Right cardiac atrium (tissue), 5 donors: Measurements from ENCODE around the gene CR1L. TPM values are rescaled to one million over a fixed set of nuclear protein-coding genes. Genes with fewer than 3 reads are reported as not detected.
A peak's percentile ranks its signal among the peaks of the same experiment; 100 is the strongest.
"Not testable (repeated sequence)": the region's sequence is repeated elsewhere in the genome, so short reads cannot be mapped to it uniquely, and the experiment has no call there.

Experiments used
- ATAC-seq, 2 donors: fragments of 200-7000 bp; cut with Tn5 transposase; one replicate each; pipeline versions ENCODE4 v1.8.0 to v1.9.1; 2020; ENCODE audit warnings: moderate library complexity in 2 of 2, mild to moderate bottlenecking in 1 of 2
- DNase-seq, 3 donors: peaks; one replicate each; pipeline ENCODE4 v3.0.0-alpha.2; 2020
- H3K27ac ChIP-seq: one replicate; pipeline ENCODE4 v1.5.1; 2013; ENCODE audit warnings: mild to moderate bottlenecking, low read length, control low read depth, moderate library complexity
- H3K27me3 ChIP-seq: one replicate; pipeline ENCODE4 v1.6.1; 2013; ENCODE audit not compliant: control insufficient read depth, insufficient read depth
- H3K4me1 ChIP-seq: one replicate; pipeline ENCODE4 v1.6.1; 2013; ENCODE audit warnings: low read length; ENCODE audit not compliant: control insufficient read depth, insufficient read depth
- H3K4me3 ChIP-seq: one replicate; pipeline ENCODE4 v1.5.1; 2013; ENCODE audit warnings: low read length, control low read depth
- H3K9me3 ChIP-seq: one replicate; pipeline ENCODE4 v1.6.1; 2013; ENCODE audit warnings: low read length; ENCODE audit not compliant: control insufficient read depth
- WGBS: extraction: QIAGEN DNeasy Blood & Tissue Kit; methylation state at CpG from one replicate; pipeline ENCODE4 v1.1.7; 2013; 5-methylcytosine and 5-hydroxymethylcytosine counted together
- intact Hi-C, 4 donors: fragments of 100-400 bp; cut with DNase I; formaldehyde crosslinking; loops; one replicate each; pipeline versions ENCODE4 v1.11.0 to v1.14.0; 2022 to 2023
- long read RNA-seq, 4 donors: library from polyadenylated mRNA; unstranded; transcript quantifications; one replicate each; pipeline ENCODE4 v2.0.0, GENCODE V29; 2020 to 2021
- polyA plus RNA-seq: library from polyadenylated mRNA; stranded (reverse); fragments of 200-250 nt; gene quantifications from one replicate; pipeline ENCODE4 v1.2.3, GENCODE V29; 2013
- total RNA-seq, 4 donors: library from RNA; stranded (reverse); fragmentation: NEBNext Ultra II Directional; extraction: Animal tissue kit (Norgen Biotek cat#: 25700); gene quantifications; one replicate each; pipeline ENCODE4 v1.2.1, GENCODE V29; 2021
- donor health status: healthy with polysubstance abuse.
- donor health status: DM: no; HTN: yes; CAD: no.
- donor health status: DM: no; HTN: no; CAD: no.
- donor health status: DM: no; HTN: yes; CAD: no; lungs with severe emphysema.
- donor health status: DM: yes; HTN: yes; CAD: no.

Gene CR1L
- not detected for total RNA-seq
- not detected for polyA plus RNA-seq
- long read RNA-seq, donor 1, result 0 reads
- long read RNA-seq, donor 2, result 0 reads
- long read RNA-seq, donor 3, result 0 reads
- long read RNA-seq, donor 4, result 0 reads

DNA sequence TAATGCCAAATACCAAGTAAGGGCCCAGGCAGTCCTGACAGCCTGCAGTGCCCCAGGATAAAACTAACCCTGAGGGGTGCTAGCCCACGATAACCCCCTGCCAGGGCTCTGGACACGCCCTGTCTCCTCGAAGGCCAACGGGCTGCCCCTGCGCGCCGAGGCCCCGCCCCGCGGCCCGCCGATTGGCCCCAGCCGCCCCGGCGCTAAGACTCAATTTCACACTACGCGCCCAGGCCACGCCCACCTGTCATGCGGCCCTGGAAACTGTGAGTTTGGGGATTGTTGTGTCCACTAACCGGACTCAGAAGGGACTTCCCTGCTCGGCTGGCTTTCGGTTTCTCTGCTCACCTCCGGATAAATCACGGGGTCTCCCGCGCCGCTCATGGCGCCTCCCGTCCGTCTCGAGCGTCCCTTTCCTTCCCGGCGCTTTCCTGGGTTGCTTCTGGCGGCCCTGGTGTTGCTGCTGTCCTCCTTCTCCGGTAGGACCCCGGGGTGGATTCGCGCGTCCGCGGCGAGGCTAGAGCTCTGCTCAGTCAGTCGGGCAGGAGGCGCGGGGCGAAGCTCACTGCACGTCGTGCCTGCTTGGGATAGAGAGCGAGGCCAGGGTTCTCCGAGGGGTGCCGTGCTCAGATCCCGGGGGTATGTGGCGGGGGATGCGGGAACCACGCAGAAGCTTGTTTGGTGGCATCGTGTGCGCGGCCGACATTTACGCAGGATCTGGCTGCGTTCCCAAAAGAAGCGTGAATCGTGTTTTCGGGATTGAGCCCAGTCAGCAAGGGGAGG is at the start of gene CR1L:
Gene CR1L, plus strand, starts transcription at position 282 of the 783 bp plus-strand sequence. Its CDS starts 101 bp downstream, at position 383.
- WGBS, result 5% methylated on average over 65 of the region's 65 CpGs
- Histone ChIP-seq H3K27me3 (no peaks in the 10 kb centered on the region), H3K4me3 (peak within 1 kb of the TSS; percentile 66), H3K4me1 (no peaks in the 10 kb centered on the region), H3K9me3 (no peaks in the 10 kb centered on the region), H3K27ac (no peak within 1 kb of the TSS)
- intact Hi-C loops, result no loop called here
- DNase-seq (peak; percentile 83 to 93 (median 91)), ATAC-seq (peak; percentile 99)

DNA sequence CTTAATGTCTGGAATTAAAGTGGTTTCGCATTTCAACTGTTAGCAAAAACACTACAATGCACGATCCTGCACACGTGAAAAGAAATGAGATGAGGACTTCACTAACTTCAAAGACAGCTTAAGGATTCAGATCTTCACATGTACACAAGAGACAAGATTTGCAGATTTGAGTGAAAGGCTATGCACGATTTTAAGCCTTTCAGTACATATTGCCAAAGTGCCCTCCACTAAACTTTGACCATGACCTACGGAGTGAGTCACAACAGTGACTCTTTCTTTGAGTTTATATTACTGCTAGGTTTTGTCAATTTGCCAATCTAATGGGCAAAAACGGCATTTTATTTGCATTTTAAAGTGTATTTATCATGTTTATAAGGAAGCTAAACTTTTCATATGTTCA is 41.2 kb upstream of the CR1L start:
- Histone ChIP-seq H3K27me3 (no peaks in the 10 kb centered on the region), H3K4me3 (no peak overlapping the region), H3K4me1 (no peaks in the 10 kb centered on the region), H3K9me3 (no peaks in the 10 kb centered on the region), H3K27ac (no peak overlapping the region)
- ATAC-seq (no peak), DNase-seq (no peak)
- WGBS, result 71% methylated on average over 6 of the region's 6 CpGs
- intact Hi-C loops, result no loop called here

DNA sequence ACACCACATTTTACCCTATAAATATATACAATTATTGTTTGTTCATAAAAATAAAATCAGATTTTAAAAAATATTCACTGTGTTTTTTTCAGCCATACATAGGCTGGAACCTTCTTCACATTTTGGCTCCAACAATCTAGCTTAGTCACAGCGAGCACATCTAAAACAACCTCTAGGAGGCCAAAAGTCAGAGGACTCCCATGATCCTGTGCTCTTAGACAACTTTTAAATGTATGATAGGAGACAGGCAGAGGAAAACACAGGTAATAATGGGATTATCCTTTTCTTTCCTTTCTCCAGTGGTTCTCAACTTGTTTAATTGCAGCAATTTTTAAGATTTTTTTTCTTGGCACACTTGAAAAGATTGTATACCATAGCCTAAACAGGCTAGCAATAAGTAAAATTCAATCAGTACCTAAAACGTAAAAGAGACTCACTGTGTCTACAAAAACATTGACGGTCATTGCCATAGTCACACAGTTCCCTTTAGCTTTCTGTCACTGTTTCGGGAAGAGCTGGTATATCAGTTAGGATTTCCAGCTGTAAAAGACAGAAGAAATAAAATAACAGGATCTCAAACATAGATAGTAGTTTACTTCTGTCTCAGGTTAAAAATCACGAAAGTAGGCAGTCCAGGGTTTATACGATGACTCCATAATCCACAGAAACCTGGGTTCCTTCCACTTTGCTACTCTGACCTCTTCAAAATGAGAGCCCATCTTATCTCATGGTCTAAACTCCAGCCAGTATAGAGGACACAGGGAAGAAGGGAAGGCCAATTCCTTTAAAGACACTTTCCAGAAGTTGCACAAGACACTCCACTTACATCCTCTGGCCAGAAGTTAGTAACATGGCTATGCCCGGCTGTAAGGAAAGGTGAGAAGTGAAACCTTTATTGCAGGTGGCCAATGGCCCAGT is 39.2 kb upstream of the CR1L start:
- intact Hi-C loops, result no loop called here
- DNase-seq (no peak), ATAC-seq (no peak)
- Histone ChIP-seq H3K9me3 (no peaks in the 10 kb centered on the region), H3K27ac (no peak overlapping the region), H3K27me3 (no peaks in the 10 kb centered on the region), H3K4me3 (no peak overlapping the region), H3K4me1 (no peaks in the 10 kb centered on the region)
- WGBS, result 89% methylated on average over 7 of the region's 7 CpGs

DNA sequence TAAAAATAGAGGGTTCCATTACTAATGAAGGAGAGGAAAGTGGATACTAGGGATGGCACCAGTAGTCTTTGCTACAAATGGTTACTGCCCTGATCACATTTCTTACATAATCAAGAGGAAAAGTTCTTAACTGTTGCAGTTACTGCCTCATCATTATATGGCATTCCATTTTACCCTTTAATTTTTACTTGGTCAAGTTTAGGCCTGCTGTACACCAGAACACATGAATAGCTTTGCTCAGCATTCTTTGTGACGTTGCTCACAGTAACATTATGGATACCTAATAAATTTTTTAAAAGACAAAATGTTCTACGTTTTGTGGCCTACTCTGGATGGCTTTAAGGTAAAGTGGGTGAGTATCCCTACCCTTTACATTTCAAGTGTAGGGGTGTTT is 38.6 kb upstream of the CR1L start:
- no peak for ATAC-seq

DNA sequence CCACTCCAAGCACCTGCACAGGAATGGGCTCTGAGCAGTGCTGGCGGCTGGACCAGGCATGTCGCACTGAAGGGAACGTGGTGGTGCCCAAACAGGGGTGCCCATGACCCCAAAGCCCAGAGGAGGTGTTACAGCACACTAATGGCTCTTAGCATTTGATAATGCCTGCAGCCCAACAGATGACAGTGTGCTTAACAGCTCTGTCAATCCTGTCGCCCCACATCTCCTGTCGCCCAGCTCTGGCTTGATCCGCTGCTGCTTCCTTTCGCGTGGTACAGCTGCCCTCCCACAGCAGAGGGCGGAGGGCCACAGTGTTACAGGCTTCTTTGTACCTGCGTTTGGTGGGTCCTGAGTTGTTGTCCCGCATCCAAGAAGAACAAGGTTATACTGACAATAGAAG is 32.2 kb upstream of the CR1L start:
- ATAC-seq (no peak), DNase-seq (no peak)
- WGBS, result 82% methylated on average over 11 of the region's 11 CpGs
- Histone ChIP-seq H3K4me1 (no peaks in the 10 kb centered on the region), H3K4me3 (no peak overlapping the region), H3K27me3 (no peaks in the 10 kb centered on the region), H3K27ac (no peak overlapping the region), H3K9me3 (no peaks in the 10 kb centered on the region)
- intact Hi-C loops, result no loop called here

More for the DNA sequence above, 38.6 kb upstream of the CR1L start:
- H3K9me3 ChIP-seq, result no peaks in the 10 kb centered on the region
- 85% methylated on average over 2 of the region's 2 CpGs for WGBS
- no peaks in the 10 kb centered on the region for H3K27me3 ChIP-seq
- no peak for DNase-seq
- no peaks in the 10 kb centered on the region for H3K4me1 ChIP-seq
- H3K4me3 ChIP-seq, result no peak overlapping the region
- H3K27ac ChIP-seq, result no peak overlapping the region
- intact Hi-C loops, result no loop called here

DNA sequence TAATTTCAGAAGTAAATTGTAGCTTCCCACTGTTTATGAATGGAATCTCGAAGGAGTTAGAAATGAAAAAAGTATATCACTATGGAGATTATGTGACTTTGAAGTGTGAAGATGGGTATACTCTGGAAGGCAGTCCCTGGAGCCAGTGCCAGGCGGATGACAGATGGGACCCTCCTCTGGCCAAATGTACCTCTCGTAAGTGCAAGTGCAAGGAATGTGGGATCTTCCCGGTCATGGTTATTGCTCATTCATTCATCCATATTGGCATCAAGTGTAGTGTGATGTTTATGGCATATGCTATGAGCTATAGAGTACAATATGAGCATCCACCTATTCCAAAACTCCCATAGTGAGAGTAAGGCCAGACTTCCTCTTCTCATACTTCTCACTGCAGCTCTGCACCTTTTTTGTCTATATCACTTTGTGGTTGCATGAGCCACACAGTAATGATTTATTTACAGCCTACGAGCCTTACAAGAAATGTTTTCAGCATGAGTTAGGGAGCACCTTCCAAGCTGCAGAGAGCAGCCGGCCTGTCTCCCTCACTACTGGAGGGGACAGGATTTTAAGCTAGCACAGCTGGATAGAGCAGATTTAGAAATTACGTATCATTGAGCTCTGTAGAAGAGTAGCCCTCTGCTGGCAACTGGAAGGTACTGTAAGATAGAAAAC is 24.9 kb upstream of the CR1L start:
- H3K4me1 ChIP-seq, result no peaks in the 10 kb centered on the region
- no peak overlapping the region for H3K4me3 ChIP-seq
- no peaks in the 10 kb centered on the region for H3K27me3 ChIP-seq
- ATAC-seq, result peak; percentile 75 to 85
- DNase-seq, result no peak
- intact Hi-C loops, result no loop called here
- no peaks in the 10 kb centered on the region for H3K9me3 ChIP-seq
- WGBS, result 57% methylated on average over 7 of the region's 7 CpGs
- H3K27ac ChIP-seq, result no peak overlapping the region

DNA sequence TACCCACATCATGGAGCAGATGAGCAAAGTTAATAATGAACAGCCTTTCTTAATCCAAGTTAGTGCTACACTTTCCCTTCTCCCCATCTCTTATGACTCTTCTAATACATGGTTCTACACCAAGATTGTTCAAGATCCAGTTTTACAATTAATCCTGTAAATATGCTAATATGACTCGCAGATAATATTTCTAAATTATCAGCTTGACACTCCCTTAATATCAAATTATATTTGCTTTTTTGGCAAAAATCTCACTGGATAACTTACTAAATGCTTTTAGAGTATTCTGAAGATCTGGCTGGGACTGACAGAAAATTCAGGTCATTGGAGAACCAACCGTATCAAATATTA is 24.4 kb upstream of the CR1L start:
- intact Hi-C loops, result no loop called here
- 93% methylated on average over 2 of the region's 2 CpGs for WGBS
- DNase-seq (no peak), ATAC-seq (no peak)
- Histone ChIP-seq H3K9me3 (no peaks in the 10 kb centered on the region), H3K27me3 (no peaks in the 10 kb centered on the region), H3K4me1 (no peaks in the 10 kb centered on the region), H3K27ac (no peak overlapping the region), H3K4me3 (no peak overlapping the region)

DNA sequence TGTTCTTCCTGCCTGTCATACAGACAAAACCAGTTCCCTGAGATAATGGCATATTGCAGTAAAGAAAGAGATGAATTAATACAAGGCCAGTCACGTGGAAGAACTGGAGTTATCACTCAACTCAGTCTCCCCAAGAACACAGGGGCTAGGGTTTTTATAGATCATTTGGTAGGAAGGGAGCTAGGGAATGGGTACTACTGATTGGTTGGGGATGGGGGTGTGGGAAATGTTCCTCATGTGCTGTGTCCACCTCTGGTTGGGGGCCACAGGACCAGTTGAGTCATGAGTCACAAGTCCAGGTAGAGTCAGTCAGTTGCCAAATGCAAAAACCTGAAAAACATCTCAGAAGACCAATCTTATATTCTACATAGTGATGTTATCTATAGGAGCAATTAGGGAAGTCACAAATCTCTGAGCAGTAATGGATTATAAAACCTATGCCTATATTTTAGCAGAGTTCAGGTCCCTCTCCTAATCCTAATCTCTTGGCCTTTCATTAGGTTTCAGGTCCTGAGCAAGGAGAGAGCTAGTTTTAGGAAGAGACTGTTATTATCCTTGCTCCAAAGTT is 19.3 kb upstream of the CR1L start:
- WGBS, result 88% methylated on average over 1 of the region's 1 CpG
- H3K4me1 ChIP-seq, H3K27ac ChIP-seq, DNase-seq, ATAC-seq, intact Hi-C loops, H3K4me3 ChIP-seq, H3K9me3 ChIP-seq, H3K27me3 ChIP-seq: not testable (repeated sequence)

DNA sequence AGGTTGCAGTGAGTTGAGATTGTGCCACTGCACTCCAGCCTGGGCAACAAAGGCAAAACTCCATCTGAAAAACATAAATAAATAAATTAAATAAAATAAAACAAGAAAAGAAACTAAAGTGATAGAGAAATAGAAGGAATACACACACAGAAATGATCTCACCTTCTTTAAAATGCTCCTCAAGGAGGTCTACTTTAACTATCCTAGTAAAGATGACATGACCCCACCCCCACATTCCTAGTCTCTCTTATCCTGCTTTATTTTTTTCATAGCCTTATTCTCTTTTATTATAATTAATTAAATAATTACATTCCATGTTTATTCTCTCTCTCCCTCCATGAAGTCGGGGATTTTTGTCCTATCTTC is 18.0 kb upstream of the CR1L start:
- H3K4me3 ChIP-seq, result no peak overlapping the region
- H3K9me3 ChIP-seq, result no peaks in the 10 kb centered on the region
- no peak for ATAC-seq
- H3K4me1 ChIP-seq, result no peaks in the 10 kb centered on the region
- no peaks in the 10 kb centered on the region for H3K27me3 ChIP-seq
- intact Hi-C loops, result no loop called here
- no peak overlapping the region for H3K27ac ChIP-seq
- no peak for DNase-seq
- WGBS, result 97% methylated on average over 1 of the region's 1 CpG

DNA sequence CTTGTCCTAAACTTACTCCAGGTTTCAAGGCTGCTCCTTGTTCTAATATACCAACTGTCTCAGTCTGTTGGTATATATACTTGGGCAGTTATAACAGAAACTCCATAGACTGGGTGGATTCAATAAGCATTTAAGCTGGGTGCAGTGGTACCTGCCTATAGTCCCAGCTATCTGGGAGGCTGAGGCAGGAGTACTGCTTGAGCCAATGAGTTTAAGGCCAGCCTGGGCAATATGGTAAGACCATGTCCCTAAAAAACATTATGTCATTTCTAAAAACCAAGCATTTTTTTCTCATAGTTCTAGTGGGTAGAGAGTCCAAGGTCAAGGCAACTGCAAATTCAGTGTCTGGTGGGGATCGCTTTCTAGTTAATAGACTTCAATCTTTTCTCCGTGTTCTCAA is 17.4 kb upstream of the CR1L start:
- no peak for DNase-seq
- intact Hi-C loops, result no loop called here
- Histone ChIP-seq H3K4me3 (no peak overlapping the region), H3K27ac (no peak overlapping the region), H3K4me1 (no peaks in the 10 kb centered on the region), H3K27me3 (no peaks in the 10 kb centered on the region), H3K9me3 (no peaks in the 10 kb centered on the region)
- WGBS, result 98% methylated on average over 2 of the region's 2 CpGs
- ATAC-seq, result no peak
